NCI-H2196 (cell line): ENCODE measurements around the gene SLC46A2.

Experiments
- DNase-seq: peaks from one replicate; lab custom pipeline; 2025; ENCODE audit not compliant: unreplicated experiment; lab: John Stamatoyannopoulos, UW

SLC46A2 gene

GRCh38 chr9:112886351-112886750 lies 4.3 kb downstream of the SLC46A2 start:
- DNase-seq = no peak

GRCh38 chr9:112885324-112885723 lies 5.4 kb downstream of the SLC46A2 start:
- no peak for DNase-seq

- no peak for DNase-seq
Observed at GRCh38 chr9:112884721-112885120, 6.0 kb downstream of the SLC46A2 start.

- no peak for DNase-seq
Observed at GRCh38 chr9:112884101-112884500, 6.6 kb downstream of the SLC46A2 start.

DNA sequence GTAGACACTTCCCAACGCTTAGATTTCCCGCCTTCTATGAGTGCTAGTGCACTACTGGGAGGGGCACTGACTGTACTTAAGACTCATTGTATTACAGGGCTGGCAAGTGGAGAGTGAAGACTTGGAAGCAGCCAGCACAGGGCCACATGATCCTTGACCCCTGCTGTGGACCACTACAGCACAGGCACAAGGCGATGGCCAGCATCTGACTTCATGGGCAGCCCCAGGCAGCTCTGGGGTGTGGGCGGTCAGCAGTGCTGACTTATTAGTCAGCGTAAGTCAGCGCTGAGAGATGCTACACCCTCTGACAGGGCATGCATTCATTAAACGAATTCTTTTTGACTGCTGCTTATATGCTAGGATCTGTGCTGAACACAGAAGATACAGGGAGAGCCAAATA lies 9.3 kb downstream of the SLC46A2 start:
- no peak for DNase-seq

GRCh38 chr9:112880650-112881049 lies 10.0 kb downstream of the SLC46A2 start:
- DNase-seq = no peak

DNA sequence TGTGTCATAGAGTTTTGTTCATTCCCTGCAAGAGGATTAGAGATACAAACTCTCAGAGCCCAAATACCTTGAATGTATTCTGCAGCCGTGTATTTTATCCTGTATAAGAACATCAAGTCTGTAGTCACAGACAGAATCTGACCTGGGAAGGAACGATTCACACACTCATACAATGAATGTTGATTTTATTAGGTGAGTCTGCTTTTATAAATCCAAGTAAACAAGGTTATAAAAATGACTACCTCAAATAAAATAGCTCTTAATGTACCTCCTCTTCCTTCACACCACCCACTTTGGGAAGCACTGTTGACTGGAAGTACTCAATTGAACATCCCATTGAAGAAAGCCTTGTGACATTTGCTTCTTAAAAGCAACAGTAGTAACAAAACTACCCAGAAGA lies 11.9 kb downstream of the SLC46A2 start:
- DNase-seq = no peak

- DNase-seq = no peak
Observed at GRCh38 chr9:112873773-112874405, 16.8 kb downstream of the SLC46A2 start.

DNA sequence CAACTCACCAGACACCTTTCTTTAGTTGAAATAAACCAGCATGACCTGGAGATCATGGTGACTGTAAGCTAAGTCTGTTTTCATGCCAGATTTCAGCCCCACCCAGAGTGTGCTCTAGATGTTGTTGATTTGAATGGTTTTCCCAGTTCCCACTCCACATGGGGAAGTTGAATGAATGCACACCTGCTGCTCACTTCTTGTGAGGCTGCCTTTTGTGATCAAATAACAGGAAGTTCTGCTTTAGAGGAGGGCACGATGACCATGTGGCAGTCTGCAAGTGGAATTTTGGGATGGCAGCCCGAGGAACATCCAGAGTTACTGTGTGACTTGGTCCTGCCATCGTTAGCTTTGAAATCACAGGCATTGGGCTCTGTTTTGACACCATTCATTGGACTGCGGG lies 18.7 kb downstream of the SLC46A2 start:
- DNase-seq = no peak

- DNase-seq = no peak
Observed at GRCh38 chr9:112870556-112870955, 20.1 kb downstream of the SLC46A2 start.

DNA sequence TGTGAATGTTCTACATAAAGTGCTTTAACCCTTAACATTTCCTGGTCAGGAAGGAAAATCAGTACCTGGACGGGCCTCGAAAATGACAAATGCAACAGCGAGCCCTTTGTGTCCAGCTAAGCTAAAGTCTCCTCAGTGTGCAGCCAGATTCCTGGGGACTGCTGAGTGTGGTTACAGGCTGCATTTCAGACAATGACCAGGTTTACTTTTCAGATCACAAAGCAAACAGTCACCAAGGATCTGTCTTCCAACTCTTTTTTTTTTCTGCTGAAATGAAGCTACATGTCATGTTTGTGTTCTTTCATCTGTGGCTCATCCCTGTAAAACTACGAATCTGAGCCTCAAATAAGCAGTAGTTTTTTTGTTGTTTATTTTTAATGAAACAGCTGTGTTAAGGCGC lies 20.8 kb downstream of the SLC46A2 start:
- DNase-seq = no peak

DNA sequence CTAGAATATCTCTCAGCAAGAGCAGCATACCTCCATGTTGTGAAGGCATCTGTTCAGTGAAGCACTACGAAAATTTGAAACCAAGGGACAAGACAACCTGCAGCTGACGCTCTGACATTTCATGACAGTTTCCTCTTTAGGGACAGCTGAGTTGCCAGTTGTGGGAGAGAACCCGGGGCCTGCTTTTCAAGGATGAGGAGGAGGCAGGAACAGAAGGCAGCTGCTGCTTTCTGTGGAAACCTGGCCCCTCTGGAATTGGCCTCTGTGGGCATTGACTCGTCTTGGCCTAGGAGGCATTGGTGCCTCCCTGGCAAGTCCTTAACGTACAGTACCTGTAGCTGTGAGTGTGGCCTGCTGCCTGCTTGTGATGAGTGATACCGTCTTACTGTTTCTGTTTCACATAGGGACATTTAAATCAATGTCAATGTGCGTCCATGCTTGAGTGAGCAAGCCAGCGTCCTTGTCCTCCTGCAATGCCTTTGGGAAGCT lies 21.6 kb downstream of the SLC46A2 start:
- DNase-seq = no peak

GRCh38 chr9:112868461-112868860 lies 22.2 kb downstream of the SLC46A2 start:
- DNase-seq = no peak

- no peak for DNase-seq
Observed at GRCh38 chr9:112867275-112867991, 23.2 kb downstream of the SLC46A2 start.

DNA sequence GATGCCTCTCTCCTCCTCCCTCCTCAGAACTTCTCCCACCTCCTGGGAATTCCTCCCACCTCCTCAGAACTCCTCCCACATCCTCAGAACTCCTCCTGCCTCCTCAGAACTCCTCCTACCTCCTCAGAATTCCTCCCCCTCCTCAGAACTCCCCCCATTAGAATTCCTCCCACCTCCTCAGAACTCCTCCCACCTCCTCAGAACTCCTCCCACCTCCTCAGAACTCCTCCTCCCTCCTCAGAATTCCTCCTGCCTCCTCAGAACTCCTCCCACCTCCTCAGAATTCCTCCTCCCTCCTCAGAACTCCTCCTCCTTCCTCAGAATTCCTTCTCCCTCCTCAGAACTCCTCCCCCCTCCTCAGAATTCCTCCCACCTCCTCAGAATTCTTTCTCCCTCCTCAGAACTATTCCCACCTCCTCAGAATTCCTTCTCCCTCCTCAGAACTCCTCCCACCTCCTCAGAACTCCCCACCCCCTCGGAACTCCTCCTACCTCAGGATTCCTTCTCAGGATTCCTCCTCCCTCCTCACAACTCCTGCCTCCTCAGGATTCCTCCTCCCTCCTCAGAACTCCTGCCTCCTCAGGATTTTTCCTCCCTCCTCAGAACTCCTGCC lies 23.9 kb downstream of the SLC46A2 start:
- DNase-seq = no peak

- DNase-seq = no peak
Observed at GRCh38 chr9:112864982-112865381, 25.7 kb downstream of the SLC46A2 start.

GRCh38 chr9:112864403-112864802 lies 26.3 kb downstream of the SLC46A2 start:
- no peak for DNase-seq

DNA sequence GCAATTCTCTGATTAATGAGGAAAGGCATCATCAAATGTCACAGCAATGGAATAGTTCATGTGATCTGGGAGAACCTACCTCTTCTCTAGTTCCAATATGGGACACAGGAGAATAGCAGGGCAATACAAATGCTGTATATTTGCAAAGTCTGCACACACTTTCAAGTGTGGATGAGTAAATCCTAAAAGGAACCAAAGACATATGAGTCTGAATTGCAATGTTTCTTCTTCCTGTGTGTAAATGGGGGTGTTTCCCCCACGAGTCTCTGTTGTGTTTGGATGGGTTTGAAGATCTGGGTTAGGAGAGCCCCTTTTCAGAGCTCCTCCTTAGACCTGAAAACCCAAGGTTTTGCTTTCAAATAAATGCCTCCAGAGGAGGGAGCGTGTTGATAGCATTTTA lies 26.9 kb downstream of the SLC46A2 start:
- no peak for DNase-seq

GRCh38 chr9:112863214-112863613 lies 27.5 kb downstream of the SLC46A2 start:
- DNase-seq = no peak

GRCh38 chr9:112861638-112862555 lies 28.8 kb downstream of the SLC46A2 start:
- no peak for DNase-seq

GRCh38 chr9:112861155-112861554 lies 29.5 kb downstream of the SLC46A2 start:
- no peak for DNase-seq
